Cardiac muscle cell (in vitro differentiated cells and primary cell): Measurements from ENCODE around the gene SORCS3. TPM values are rescaled to one million over a fixed set of nuclear protein-coding genes. Genes with fewer than 3 reads are reported as not detected.

Experiments used
- DNase-seq, 2 donors: peaks; one replicate each; pipeline versions ENCODE4 v3.0.0 to v3.0.0-alpha.2; 2010 to 2017; ENCODE audit warnings: low read depth in 1 of 2, low spot score in 1 of 2
- H3K27ac ChIP-seq: fragments of 200-600 bp; sonication (generic); 2 replicates; pipeline ENCODE4 v1.5.1; 2016
- H3K27me3 ChIP-seq: fragments of 200-600 bp; sonication (generic); 2 replicates; pipeline ENCODE4 v1.6.0; 2016; ENCODE audit warnings: control low read depth
- H3K36me3 ChIP-seq: fragments of 200-600 bp; sonication (generic); 2 replicates; pipeline ENCODE4 v1.5.1; 2016; ENCODE audit warnings: control low read depth
- H3K4me1 ChIP-seq: fragments of 200-600 bp; sonication (generic); 2 replicates; pipeline ENCODE4 v1.8.1; 2017; ENCODE audit warnings: low read depth, mild to moderate bottlenecking, mixed run types
- H3K4me3 ChIP-seq: fragments of 200-600 bp; sonication (generic); 2 replicates; pipeline ENCODE4 v1.5.1; 2016; ENCODE audit warnings: mild to moderate bottlenecking
- H3K9me3 ChIP-seq: fragments of 200-600 bp; sonication (generic); 2 replicates; pipeline ENCODE4 v1.5.1; 2017; ENCODE audit warnings: low read depth, mild to moderate bottlenecking, control low read depth
- CTCF ChIP-seq: IDR thresholded peaks from 2 replicates; pipeline ENCODE4 v1.5.1; 2012; ENCODE audit warnings: low read depth, mild to moderate bottlenecking, low read length
- polyA plus RNA-seq: library from polyadenylated mRNA; unstranded; fragments of >200 nt; fragmentation: Nextera tagmentation; extraction: Ambion mirVana; gene quantifications from 2 replicates; pipeline ENCODE4 v1.2.1, GENCODE V29; 2016
- total RNA-seq: library from RNA; depleted of rRNA; stranded (reverse); fragments of >200 nt; gene quantifications from 2 replicates; pipeline ENCODE4 v1.2.3, GENCODE V29; 2016

Gene SORCS3
- total and polyA plus RNA-seq, 2 experiments from 2014 or later: 9.3 to 29.1 TPM

DNA sequence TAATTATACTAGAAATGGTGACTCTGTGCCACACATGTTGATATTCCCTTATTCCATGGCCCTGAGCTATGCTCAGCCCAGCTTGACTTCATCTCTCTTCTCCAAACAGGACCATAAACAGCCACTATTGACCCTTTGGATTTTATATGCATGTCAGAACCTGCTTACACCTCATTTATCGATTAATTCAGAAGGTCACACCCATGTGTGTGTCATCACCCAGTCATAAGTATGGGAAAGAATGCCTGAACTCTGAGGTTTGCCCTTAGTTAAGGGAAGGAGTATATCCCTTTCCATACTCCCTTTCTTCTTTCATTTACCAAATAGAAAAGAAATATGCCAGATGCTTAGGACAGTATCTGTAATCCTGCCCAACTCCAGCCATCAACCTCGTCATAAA is 602.3 kb downstream of the SORCS3 start:
- H3K4me3 ChIP-seq: no peak overlapping the region
- H3K27ac ChIP-seq: no peak overlapping the region
- no peak for TF ChIP-seq CTCF
- no peaks in the 10 kb centered on the region for H3K4me1 ChIP-seq
- no peaks in the 10 kb centered on the region for H3K36me3 ChIP-seq
- no peaks in the 10 kb centered on the region for H3K27me3 ChIP-seq
- no peaks in the 10 kb centered on the region for H3K9me3 ChIP-seq
- no peak for DNase-seq

DNA sequence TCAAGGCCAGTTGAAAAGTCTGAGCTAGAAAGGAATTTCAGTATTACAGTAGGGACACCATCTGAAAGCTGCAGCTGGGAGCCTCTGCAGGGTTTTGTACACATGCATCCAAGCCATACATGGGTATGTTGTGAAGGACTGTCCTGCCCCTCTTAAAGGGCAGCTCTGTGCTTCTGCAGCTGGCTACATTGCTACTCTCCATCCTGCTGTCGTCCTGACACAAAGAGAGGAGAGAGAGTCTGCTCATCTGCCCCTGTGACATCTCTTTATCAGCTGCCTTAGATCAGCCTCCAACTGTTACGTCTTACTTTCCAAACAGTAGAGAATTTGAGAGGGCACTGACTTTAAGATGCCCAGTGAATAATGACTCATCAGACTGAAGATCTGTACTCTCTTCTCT is 602.7 kb downstream of the SORCS3 start:
- H3K27me3 ChIP-seq: no peaks in the 10 kb centered on the region
- H3K4me1 ChIP-seq: no peaks in the 10 kb centered on the region
- H3K36me3 ChIP-seq: no peaks in the 10 kb centered on the region
- no peaks in the 10 kb centered on the region for H3K9me3 ChIP-seq
- no peak overlapping the region for H3K27ac ChIP-seq
- no peak for TF ChIP-seq CTCF
- no peak overlapping the region for H3K4me3 ChIP-seq
- DNase-seq: no peak

DNA sequence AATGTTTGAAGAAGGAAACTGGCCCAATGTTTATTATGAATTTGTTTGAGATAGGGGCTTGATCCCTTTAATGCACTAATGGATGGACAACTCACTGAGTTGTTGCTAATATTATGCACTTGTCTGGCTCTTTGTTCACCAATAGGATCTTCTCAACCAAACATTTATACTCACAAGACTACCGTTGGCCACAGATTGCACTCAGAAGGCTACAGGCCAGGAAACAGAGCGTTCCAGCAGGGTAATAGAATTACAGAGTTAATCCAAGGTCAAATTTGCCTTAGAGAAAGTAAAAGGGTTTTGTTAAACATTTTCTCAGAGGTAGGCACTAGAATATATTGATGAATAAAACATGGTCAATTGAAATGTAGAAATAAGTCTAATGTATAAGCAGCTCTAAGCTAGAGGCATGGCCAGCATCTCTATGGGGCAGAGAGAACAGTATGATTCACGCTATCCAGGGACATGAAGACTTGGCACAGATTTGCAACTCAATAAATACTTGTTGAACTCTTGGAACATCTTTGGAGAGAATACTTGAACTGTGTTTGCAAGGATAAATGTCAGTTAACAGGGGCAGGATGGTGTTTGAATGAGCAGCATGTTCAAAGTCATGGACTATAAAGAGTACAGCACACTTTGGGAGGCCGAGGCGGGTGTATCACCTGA is 606.9 kb downstream of the SORCS3 start:
- Histone ChIP-seq H3K9me3 (no peaks in the 10 kb centered on the region), H3K27me3 (no peaks in the 10 kb centered on the region), H3K27ac (no peak overlapping the region), H3K36me3 (no peaks in the 10 kb centered on the region), H3K4me1 (no peaks in the 10 kb centered on the region), H3K4me3 (no peak overlapping the region)
- no peak for DNase-seq
- TF ChIP-seq CTCF: no peak

DNA sequence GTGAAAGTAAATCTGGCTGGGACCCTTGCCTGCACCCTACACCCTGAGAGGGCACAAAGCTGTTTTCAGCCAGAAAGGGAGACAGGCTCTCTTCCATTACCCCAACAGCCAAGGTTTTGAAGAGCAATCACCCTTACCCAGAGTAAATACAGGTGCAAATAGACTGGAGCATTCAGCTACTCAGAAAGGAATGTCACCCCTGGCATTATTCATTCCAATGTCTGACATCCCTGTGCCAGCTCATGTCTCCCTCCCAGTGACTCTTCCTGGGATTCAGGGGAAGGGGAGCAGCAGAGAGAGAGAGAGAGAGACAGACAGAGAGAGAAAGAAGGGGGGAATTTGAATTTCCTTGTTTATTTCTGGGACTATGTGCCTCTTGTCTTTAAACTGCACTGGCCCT is 611.8 kb downstream of the SORCS3 start:
- H3K4me1 ChIP-seq: peaks cover 7% of the 10 kb centered on the region
- no peak overlapping the region for H3K27ac ChIP-seq
- DNase-seq: no peak
- no peaks in the 10 kb centered on the region for H3K9me3 ChIP-seq
- no peaks in the 10 kb centered on the region for H3K27me3 ChIP-seq
- H3K36me3 ChIP-seq: no peaks in the 10 kb centered on the region
- H3K4me3 ChIP-seq: no peak overlapping the region
- no peak for TF ChIP-seq CTCF

DNA sequence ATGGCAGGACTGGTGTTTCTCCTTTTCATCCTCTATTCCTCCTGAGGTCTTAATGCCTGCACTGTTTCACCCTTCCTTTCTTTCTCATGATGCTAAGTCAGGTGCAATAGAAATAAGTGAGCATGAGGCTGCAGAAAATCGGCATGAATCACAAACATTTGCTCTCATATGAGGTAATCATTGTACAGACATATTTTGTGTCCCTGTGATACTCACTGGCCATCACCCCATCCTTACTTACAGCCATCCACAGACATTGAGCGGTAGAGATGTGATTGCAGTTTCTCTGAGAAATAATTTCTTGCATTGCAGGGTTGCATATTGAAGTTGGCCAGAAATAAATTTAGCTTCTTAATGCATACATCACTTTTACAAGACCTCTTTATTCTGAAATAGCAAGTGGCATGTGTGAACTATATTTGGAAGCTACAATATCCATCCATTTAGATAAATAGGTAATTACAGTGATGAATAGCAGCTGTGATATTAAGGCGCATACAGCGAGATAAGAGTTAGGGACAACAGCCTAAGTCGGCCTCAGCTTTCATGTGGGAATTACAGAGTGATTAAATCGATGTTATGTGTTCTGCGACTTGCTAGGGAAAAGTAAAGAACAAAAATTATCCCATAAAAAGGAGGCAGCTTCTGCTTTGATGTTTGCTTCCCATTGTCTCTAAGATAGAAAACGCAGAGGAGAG is 612.6 kb downstream of the SORCS3 start:
- no peaks in the 10 kb centered on the region for H3K36me3 ChIP-seq
- TF ChIP-seq CTCF: no peak
- no peak overlapping the region for H3K27ac ChIP-seq

More for the DNA sequence above, 612.6 kb downstream of the SORCS3 start:
- no peaks in the 10 kb centered on the region for H3K9me3 ChIP-seq
- DNase-seq: no peak
- no peaks in the 10 kb centered on the region for H3K27me3 ChIP-seq
- H3K4me1 ChIP-seq: peaks cover 7% of the 10 kb centered on the region
- no peak overlapping the region for H3K4me3 ChIP-seq
